Thyroid gland (tissue), 4 donors: ENCODE results near the gene STUM.

ENCODE experiments used
- POLR2A ChIP-seq, 2 donors: fragments of 450-650 bp; IDR thresholded peaks; one replicate each; pipeline ENCODE4 v1.6.1; 2017; ENCODE audit warnings: antibody characterized with exemption in 2 of 2, mild to moderate bottlenecking in 2 of 2, moderate library complexity in 1 of 2
- TF ChIP-seq, protein P1 (sequence below), 6 experiments: fragments of 200-600 bp in 3 of 6; fragments of 450-650 bp in 3 of 6; sonication (generic) in 3 of 6; IDR thresholded peaks; one replicate each; pipeline ENCODE4 v1.5.1; 2016 to 2019; ENCODE audit warnings: antibody characterized with exemption in 6 of 6, mild to moderate bottlenecking in 2 of 6, inconsistent platforms in 1 of 6, moderate library complexity in 1 of 6

- TF ChIP-seq, protein P1, sequence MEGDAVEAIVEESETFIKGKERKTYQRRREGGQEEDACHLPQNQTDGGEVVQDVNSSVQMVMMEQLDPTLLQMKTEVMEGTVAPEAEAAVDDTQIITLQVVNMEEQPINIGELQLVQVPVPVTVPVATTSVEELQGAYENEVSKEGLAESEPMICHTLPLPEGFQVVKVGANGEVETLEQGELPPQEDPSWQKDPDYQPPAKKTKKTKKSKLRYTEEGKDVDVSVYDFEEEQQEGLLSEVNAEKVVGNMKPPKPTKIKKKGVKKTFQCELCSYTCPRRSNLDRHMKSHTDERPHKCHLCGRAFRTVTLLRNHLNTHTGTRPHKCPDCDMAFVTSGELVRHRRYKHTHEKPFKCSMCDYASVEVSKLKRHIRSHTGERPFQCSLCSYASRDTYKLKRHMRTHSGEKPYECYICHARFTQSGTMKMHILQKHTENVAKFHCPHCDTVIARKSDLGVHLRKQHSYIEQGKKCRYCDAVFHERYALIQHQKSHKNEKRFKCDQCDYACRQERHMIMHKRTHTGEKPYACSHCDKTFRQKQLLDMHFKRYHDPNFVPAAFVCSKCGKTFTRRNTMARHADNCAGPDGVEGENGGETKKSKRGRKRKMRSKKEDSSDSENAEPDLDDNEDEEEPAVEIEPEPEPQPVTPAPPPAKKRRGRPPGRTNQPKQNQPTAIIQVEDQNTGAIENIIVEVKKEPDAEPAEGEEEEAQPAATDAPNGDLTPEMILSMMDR (IDR thresholded peaks at IDR 0.05): no peak
- no peak for TF ChIP-seq POLR2A (IDR thresholded peaks at IDR 0.05)
Measured at GRCh38 chr1:226574044-226574443, 25.5 kb downstream of the STUM start.
